GM12878 (cell line): ENCODE measurements around the gene CLTRN. TPM values are rescaled to one million over a fixed set of nuclear protein-coding genes. Genes with fewer than 3 reads are reported as not detected.

Experiments
- CREB1 ChIP-seq: IDR thresholded peaks from 2 replicates; pipeline ENCODE4 v1.6.1; 2012; ENCODE audit warnings: low read depth, mild to moderate bottlenecking, inconsistent platforms
- CREM ChIP-seq: IDR thresholded peaks from 2 replicates; pipeline ENCODE4 v1.6.1; 2014; ENCODE audit warnings: antibody characterized with exemption, low read depth
- EGR1 ChIP-seq, 2 experiments: IDR thresholded peaks; 1 replicate in 1 of 2; 2 replicates in 1 of 2; pipeline ENCODE4 v1.6.1; 2011 to 2012; ENCODE audit warnings: low read depth in 2 of 2, low read length in 2 of 2, borderline replicate concordance in 1 of 2, mild to moderate bottlenecking in 1 of 2, moderate library complexity in 1 of 2
- ELK1 ChIP-seq: IDR thresholded peaks from 2 replicates; pipeline ENCODE4 v1.6.1; 2012; ENCODE audit warnings: low read depth, low read length, improper control_type of control experiment
- EZH2 ChIP-seq: IDR thresholded peaks from 2 replicates; pipeline ENCODE4 v1.6.1; 2012; ENCODE audit warnings: low read depth, mild to moderate bottlenecking, control low read depth, inconsistent platforms, low read length, borderline replicate concordance; ENCODE audit not compliant: control insufficient read depth
- FOXK2 ChIP-seq: fragments of 450-650 bp; IDR thresholded peaks from 2 replicates; pipeline ENCODE4 v1.6.1; 2017; ENCODE audit warnings: mild to moderate bottlenecking, moderate library complexity
- HDAC2 ChIP-seq: fragments of 200-600 bp; sonication (generic); IDR thresholded peaks from 2 replicates; pipeline ENCODE4 v1.6.1; 2017
- MLLT1 ChIP-seq: fragments of 450-650 bp; IDR thresholded peaks from 2 replicates; pipeline ENCODE4 v1.6.1; 2016; ENCODE audit warnings: mild to moderate bottlenecking
- NFIC ChIP-seq: IDR thresholded peaks from 2 replicates; pipeline ENCODE4 v1.6.1; 2012; ENCODE audit warnings: low read depth, mild to moderate bottlenecking, inconsistent platforms, low read length, moderate library complexity
- NFXL1 ChIP-seq: fragments of 450-650 bp; IDR thresholded peaks from 2 replicates; pipeline ENCODE4 v1.6.1; 2017; ENCODE audit warnings: antibody characterized with exemption, mild to moderate bottlenecking, borderline replicate concordance
- PML ChIP-seq: IDR thresholded peaks from 2 replicates; pipeline ENCODE4 v1.6.1; 2012; ENCODE audit warnings: low read length, inconsistent platforms
- POLR2AphosphoS2 ChIP-seq: IDR thresholded peaks from 2 replicates; pipeline ENCODE4 v1.6.1; 2011; ENCODE audit warnings: low read depth, mild to moderate bottlenecking, low read length, improper control_type of control experiment, moderate library complexity
- PRDM15 ChIP-seq: fragments of 450-650 bp; formaldehyde crosslinking; IDR thresholded peaks from 2 replicates; pipeline ENCODE4 v1.4.0; 2020; ENCODE audit warnings: mild to moderate bottlenecking, moderate library complexity
- RAD51 ChIP-seq: fragments of 450-650 bp; IDR thresholded peaks from 2 replicates; pipeline ENCODE4 v1.6.1; 2016; ENCODE audit warnings: moderate library complexity, mild to moderate bottlenecking, inconsistent platforms
- RELA ChIP-seq: fragments of 450-650 bp; IDR thresholded peaks from 2 replicates; pipeline ENCODE4 v1.8.0; 2014; ENCODE audit warnings: borderline replicate concordance; ENCODE audit not compliant: partially characterized antibody
- SMAD1 ChIP-seq: fragments of 450-650 bp; IDR thresholded peaks from 2 replicates; pipeline ENCODE4 v1.6.1; 2018; ENCODE audit warnings: mild to moderate bottlenecking, low read depth; ENCODE audit not compliant: partially characterized antibody
- SREBF2 ChIP-seq: IDR thresholded peaks from 2 replicates; pipeline ENCODE4 v1.6.1; 2012; ENCODE audit warnings: mild to moderate bottlenecking, low read length
- STAT1 ChIP-seq: fragments of 450-650 bp; conservative IDR thresholded peaks from 2 replicates; pipeline ENCODE4 v1.6.1; 2014; ENCODE audit warnings: antibody characterized with exemption, mild to moderate bottlenecking
- TARDBP ChIP-seq: IDR thresholded peaks from 2 replicates; pipeline ENCODE4 v1.6.1; 2016; ENCODE audit warnings: borderline replicate concordance
- TCF12 ChIP-seq: IDR thresholded peaks from 2 replicates; pipeline ENCODE4 v1.6.1; 2011; ENCODE audit warnings: low read depth, mild to moderate bottlenecking, low read length
- TCF7 ChIP-seq: IDR thresholded peaks from 2 replicates; pipeline ENCODE4 v1.6.1; 2014; ENCODE audit warnings: antibody characterized with exemption, borderline replicate concordance
- ZBED1 ChIP-seq: IDR thresholded peaks from 2 replicates; pipeline ENCODE4 v1.6.1; 2016; ENCODE audit warnings: borderline replicate concordance
- ZNF217 ChIP-seq: fragments of 450-650 bp; IDR thresholded peaks from 2 replicates; pipeline ENCODE4 v1.6.1; 2017; ENCODE audit warnings: antibody characterized with exemption, mild to moderate bottlenecking
- polyA plus RNA-seq, 11 experiments: library from polyadenylated mRNA; depleted of rRNA in 4 of 11; unstranded in 6 of 11; stranded (reverse) in 5 of 11; fragments of >200 nt; fragmentation: Nextera tagmentation in 4 of 11; fragmentation: Illumina TruSeq in 1 of 11; extraction: Ambion mirVana in 4 of 11; extraction: Trizol in 1 of 11; gene quantifications; 1 replicate in 1 of 11; 2 replicates in 10 of 11; pipeline versions ENCODE4 v1.2.1 to v1.2.3, GENCODE V29; 2011 to 2016; ENCODE audit warnings: inconsistent platforms in 2 of 11, missing spikeins in 2 of 11, low read depth in 1 of 11
- total RNA-seq, 4 experiments: library from RNA; depleted of rRNA in 3 of 4; stranded (reverse); fragments of >200 nt in 3 of 4; fragmentation: Illumina TruSeq in 1 of 4; extraction: Trizol in 1 of 4; gene quantifications; 2 replicates each; pipeline versions ENCODE4 v1.2.1 to v1.2.3, GENCODE V29; 2013 to 2021
- TF ChIP-seq, protein P1 (sequence below): IDR thresholded peaks from 2 replicates; pipeline ENCODE4 v1.6.1; 2011; ENCODE audit warnings: low read depth, mild to moderate bottlenecking, low read length, moderate library complexity, borderline replicate concordance; ENCODE audit errors: extremely low read depth
- TF ChIP-seq, protein P2 (sequence below): fragments of 450-650 bp; IDR thresholded peaks from 2 replicates; pipeline ENCODE4 v1.6.1; 2017; ENCODE audit warnings: low read depth, mild to moderate bottlenecking, moderate library complexity

CLTRN gene
- total and polyA plus RNA-seq, 10 of the 15 experiments (the other 5 are each of a cell fraction or from before 2014, with no cell fraction given), result 0.13 to 0.75 (median 0.27) TPM; not detected in 1

- no peak for TF ChIP-seq PML
- no peak for TF ChIP-seq NFXL1
- no peak for TF ChIP-seq HDAC2
- TF ChIP-seq PRDM15 (CRISPR knock-in tag), result no peak
- no peak for TF ChIP-seq ZBED1
- TF ChIP-seq, protein P1, sequence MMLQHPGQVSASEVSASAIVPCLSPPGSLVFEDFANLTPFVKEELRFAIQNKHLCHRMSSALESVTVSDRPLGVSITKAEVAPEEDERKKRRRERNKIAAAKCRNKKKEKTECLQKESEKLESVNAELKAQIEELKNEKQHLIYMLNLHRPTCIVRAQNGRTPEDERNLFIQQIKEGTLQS, result no peak
- TF ChIP-seq MLLT1, result 0 out of 2 replicates have a peak, but pooled peaks have one; percentile 16
- TF ChIP-seq ELK1, result no peak
- no peak for TF ChIP-seq FOXK2
- TF ChIP-seq EZH2, result no peak
- TF ChIP-seq STAT1, result no peak
- no peak for TF ChIP-seq TCF12
- TF ChIP-seq ZNF217, result no peak
- TF ChIP-seq, protein P2, sequence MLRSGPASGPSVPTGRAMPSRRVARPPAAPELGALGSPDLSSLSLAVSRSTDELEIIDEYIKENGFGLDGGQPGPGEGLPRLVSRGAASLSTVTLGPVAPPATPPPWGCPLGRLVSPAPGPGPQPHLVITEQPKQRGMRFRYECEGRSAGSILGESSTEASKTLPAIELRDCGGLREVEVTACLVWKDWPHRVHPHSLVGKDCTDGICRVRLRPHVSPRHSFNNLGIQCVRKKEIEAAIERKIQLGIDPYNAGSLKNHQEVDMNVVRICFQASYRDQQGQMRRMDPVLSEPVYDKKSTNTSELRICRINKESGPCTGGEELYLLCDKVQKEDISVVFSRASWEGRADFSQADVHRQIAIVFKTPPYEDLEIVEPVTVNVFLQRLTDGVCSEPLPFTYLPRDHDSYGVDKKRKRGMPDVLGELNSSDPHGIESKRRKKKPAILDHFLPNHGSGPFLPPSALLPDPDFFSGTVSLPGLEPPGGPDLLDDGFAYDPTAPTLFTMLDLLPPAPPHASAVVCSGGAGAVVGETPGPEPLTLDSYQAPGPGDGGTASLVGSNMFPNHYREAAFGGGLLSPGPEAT, result no peak
- TF ChIP-seq RELA, result no peak
- peak; percentile 77 for TF ChIP-seq CREB1
- no peak for TF ChIP-seq TARDBP
- no peak for TF ChIP-seq EGR1 (IDR thresholded peaks at IDR 0.05; ENCODE audit: borderline replicate concordance in 1 of 2, low read depth in 2 of 2, low read length in 2 of 2)
- 0 out of 2 replicates have a peak, but pooled peaks have one; percentile 18 for TF ChIP-seq NFIC
- no peak for TF ChIP-seq SREBF2
- TF ChIP-seq TCF7, result no peak
- TF ChIP-seq RAD51, result no peak
- TF ChIP-seq SMAD1, result no peak
- peak; percentile 70 for TF ChIP-seq CREM
- TF ChIP-seq POLR2AphosphoS2, result no peak
Measured at GRCh38 chrX:15680401-15680800, 15.8 kb upstream of the CLTRN start (continued).
